HepG2 (cell line): ENCODE results near the gene CGB8. TPM values are rescaled to one million over a fixed set of nuclear protein-coding genes. Genes with fewer than 3 reads are reported as not detected.
A peak's percentile ranks its signal among the peaks of the same experiment; 100 is the strongest.

Experiments used
- ATAC-seq: fragments of 200-7000 bp; cut with Tn5 transposase; 3 replicates; pipeline ENCODE4 v1.9.1; 2020; ENCODE audit warnings: mild to moderate bottlenecking, moderate library complexity
- BruUV-seq: library from RNA; stranded (reverse); fragments of 400-500 nt; replicated peaks from 2 replicates; lab custom pipeline; 2021; lab: Mats Ljungman, UMichigan
- CTCF ChIA-PET: fragments of 300-600 bp; formaldehyde crosslinking; extraction: SDS; loops from one replicate; lab custom pipeline; 2021; ENCODE audit warnings: low total read pairs, inconsistent platforms, low intra/inter-chr PET ratio; lab: Yijun Ruan, JAX
- POLR2A ChIA-PET: fragments of 350-600 bp; sonication (Branson Sonifier 250); formaldehyde crosslinking; loops from one replicate; lab custom pipeline; 2020; ENCODE audit warnings: antibody characterized with exemption, inconsistent platforms; lab: Yijun Ruan, JAX
- DNase-seq: peaks from one replicate; pipeline ENCODE4 v3.0.0-alpha.2; 2015; ENCODE audit warnings: low spot score
- FAIRE-seq: peaks from 3 replicates; lab custom pipeline; 2011; peaks lifted over from hg19 to GRCh38; lab: Jason Lieb, UNC
- H2AFZ ChIP-seq: one replicate; pipeline ENCODE4 v1.6.1; 2011; ENCODE audit warnings: low read length, inconsistent platforms
- H3K27ac ChIP-seq: fragments of 300-600 bp; 3 replicates; pipeline ENCODE4 v1.8.0; 2011; ENCODE audit warnings: mixed run types, mild to moderate bottlenecking, mixed read lengths, low read length, inconsistent platforms; ENCODE audit not compliant: insufficient read depth; ENCODE audit errors: extremely low read length
- H3K27me3 ChIP-seq, 2 experiments: fragments of 200-600 bp in 1 of 2; 2 replicates in 1 of 2; 3 replicates in 1 of 2; pipeline versions ENCODE4 v1.6.0 to v1.8.0; 2011; ENCODE audit warnings: low read length in 2 of 2, mild to moderate bottlenecking in 2 of 2, moderate library complexity in 2 of 2, inconsistent platforms in 1 of 2; ENCODE audit not compliant: insufficient read depth in 2 of 2, control insufficient read depth in 1 of 2
- H3K36me3 ChIP-seq, 2 experiments: fragments of 200-600 bp in 1 of 2; replicated peaks in 1 of 2; 2 replicates in 1 of 2; 3 replicates in 1 of 2; pipeline versions ENCODE4 v1.5.1 to v1.8.0; 2011; ENCODE audit warnings: low read length in 2 of 2, inconsistent platforms in 1 of 2; ENCODE audit not compliant: insufficient read depth in 2 of 2, control insufficient read depth in 1 of 2
- H3K4me1 ChIP-seq: 2 replicates; pipeline ENCODE4 v1.5.1; 2012; ENCODE audit warnings: low read length, inconsistent platforms; ENCODE audit not compliant: insufficient read depth
- H3K4me2 ChIP-seq: 2 replicates; pipeline ENCODE4 v1.6.0; 2011; ENCODE audit warnings: low read depth, low read length, inconsistent platforms
- H3K4me3 ChIP-seq, 3 experiments: fragments of 200-600 bp in 1 of 3; sonication (generic), shearing (Covaris generic) in 1 of 3; replicated peaks in 1 of 3; 2 replicates each; pipeline ENCODE4 v1.5.1; 2011 to 2016; ENCODE audit warnings: low read length in 3 of 3, inconsistent platforms in 2 of 3, low read depth in 2 of 3, mild to moderate bottlenecking in 2 of 3, control low read depth in 1 of 3, mixed read lengths in 1 of 3; ENCODE audit not compliant: insufficient read depth in 1 of 3
- H3K79me2 ChIP-seq: one replicate; pipeline ENCODE4 v1.6.1; 2011; ENCODE audit warnings: low read length, inconsistent platforms; ENCODE audit not compliant: insufficient read depth
- H3K9ac ChIP-seq: 2 replicates; pipeline ENCODE4 v1.6.0; 2011; ENCODE audit warnings: mild to moderate bottlenecking, low read depth, low read length, inconsistent platforms; ENCODE audit not compliant: insufficient read depth
- H3K9me3 ChIP-seq: 2 replicates; pipeline ENCODE4 v1.5.1; 2012; ENCODE audit warnings: mild to moderate bottlenecking, low read length
- H4K20me1 ChIP-seq: 2 replicates; pipeline ENCODE4 v1.6.0; 2011; ENCODE audit warnings: inconsistent platforms, mild to moderate bottlenecking, low read length, moderate library complexity; ENCODE audit not compliant: insufficient read depth
- AGO2 ChIP-seq: fragments of 200-400 bp; formaldehyde crosslinking; optimal IDR thresholded peaks from 2 replicates; pipeline ENCODE3; 2017; ENCODE audit warnings: mild to moderate bottlenecking, low read depth, low read length, moderate library complexity
- ATF7 ChIP-seq, 2 experiments: fragments of 450-650 bp in 1 of 2; sonication (generic) in 1 of 2; formaldehyde crosslinking in 1 of 2; IDR thresholded peaks; 2 replicates each; pipeline versions ENCODE4 v1.4.0 to v1.6.1; 2016 to 2020; ENCODE audit warnings: antibody characterized with exemption in 1 of 2, mild to moderate bottlenecking in 1 of 2, missing genetic modification reagents in 1 of 2
- CREB1 ChIP-seq, 2 experiments: fragments of 450-650 bp in 1 of 2; IDR thresholded peaks; 2 replicates each; pipeline ENCODE4 v1.6.1; 2016 to 2017; ENCODE audit warnings: control low read depth in 1 of 2, mild to moderate bottlenecking in 1 of 2, missing compliant biosample characterization in 1 of 2, missing genetic modification characterization in 1 of 2
- MXD3 ChIP-seq: IDR thresholded peaks from 2 replicates; pipeline ENCODE4 v1.6.1; 2016; ENCODE audit warnings: mild to moderate bottlenecking, missing biosample characterization, missing genetic modification reagents
- NR3C1 ChIP-seq: sonication (generic); formaldehyde crosslinking; IDR thresholded peaks from 2 replicates; pipeline ENCODE4 v1.4.0; 2020; ENCODE audit warnings: missing genetic modification reagents
- POLR2G ChIP-seq: fragments of 200-400 bp; formaldehyde crosslinking; IDR thresholded peaks from 2 replicates; pipeline ENCODE4 v1.6.1; 2018; ENCODE audit warnings: mild to moderate bottlenecking, low read depth, low read length, moderate library complexity
- SNAPC5 ChIP-seq: sonication (generic); formaldehyde crosslinking; IDR thresholded peaks from 2 replicates; pipeline ENCODE4 v1.8.1; 2023; ENCODE audit warnings: mild to moderate bottlenecking, missing genetic modification reagents, borderline replicate concordance
- STAG1 ChIP-seq: sonication (generic); formaldehyde crosslinking; IDR thresholded peaks from 2 replicates; pipeline ENCODE4 v1.4.0; 2020; ENCODE audit warnings: missing genetic modification reagents
- ZBTB21 ChIP-seq: sonication (generic); formaldehyde crosslinking; IDR thresholded peaks from 2 replicates; pipeline ENCODE4 v1.4.0; 2020; ENCODE audit warnings: missing genetic modification reagents
- ZFP1 ChIP-seq: IDR thresholded peaks from 2 replicates; pipeline ENCODE4 v1.6.1; 2016
- ZNF563 ChIP-seq: sonication (generic); formaldehyde crosslinking; IDR thresholded peaks from 2 replicates; pipeline ENCODE4 v1.8.0; 2022; ENCODE audit warnings: mild to moderate bottlenecking, moderate library complexity, missing genetic modification reagents
- ZNF724P ChIP-seq: sonication (generic); formaldehyde crosslinking; IDR thresholded peaks from 2 replicates; pipeline ENCODE4 v1.8.0; 2022; ENCODE audit warnings: missing genetic modification reagents, borderline replicate concordance
- WGBS: methylation state at CpG from one replicate; pipeline ENCODE4 v1.1.6; 2017; ENCODE audit warnings: low lambda C conversion rate; 5-methylcytosine and 5-hydroxymethylcytosine counted together
- in situ Hi-C: cut with HindIII; loops from 2 replicates; pipeline ENCODE4 v1.10.0; 2017; ENCODE audit warnings: low pct_unique_long_range_greater_than_20kb; ENCODE audit not compliant: extremely low pct_ligation_motif_present
- intact Hi-C: fragments of 100-400 bp; cut with micrococcal nuclease; formaldehyde crosslinking; loops from one replicate; pipeline ENCODE4 v1.10.0; 2022; ENCODE audit not compliant: unreplicated experiment
- polyA plus RNA-seq, 8 experiments: library from polyadenylated mRNA; depleted of rRNA in 3 of 8; stranded (reverse) in 7 of 8; unstranded in 1 of 8; fragments of >200 nt; fragmentation: Illumina TruSeq in 4 of 8; extraction: Trizol in 4 of 8; gene quantifications; 2 replicates each; pipeline versions ENCODE4 v1.2.1 to v1.2.3, GENCODE V29; 2011 to 2016; ENCODE audit warnings: low read depth in 4 of 8, missing spikeins in 1 of 8, mixed read lengths in 1 of 8; ENCODE audit not compliant: insufficient read depth in 1 of 8
- total RNA-seq, 5 experiments: library from RNA; depleted of rRNA; stranded (reverse); fragments of >200 nt; fragmentation: Illumina TruSeq; extraction: Trizol; gene quantifications; 2 replicates each; pipeline ENCODE4 v1.2.3, GENCODE V29; 2016; ENCODE audit warnings: low read depth in 1 of 5
- TF ChIP-seq, protein P1 (sequence below): sonication (generic); formaldehyde crosslinking; IDR thresholded peaks from 2 replicates; pipeline ENCODE4 v1.4.0; 2020; ENCODE audit warnings: low read depth, mild to moderate bottlenecking, missing genetic modification reagents
- TF ChIP-seq, protein P2 (sequence below), 2 experiments: fragments of 450-650 bp in 1 of 2; sonication (generic) in 1 of 2; formaldehyde crosslinking; IDR thresholded peaks; 2 replicates each; pipeline versions ENCODE4 v1.5.0 to v1.8.0; 2020 to 2022; ENCODE audit warnings: mild to moderate bottlenecking in 1 of 2, missing genetic modification reagents in 1 of 2

The CGB8 gene
- total and polyA plus RNA-seq, 2 of the 13 experiments (the other 11 are each of a cell fraction or from before 2014, with no cell fraction given) = not detected

DNA sequence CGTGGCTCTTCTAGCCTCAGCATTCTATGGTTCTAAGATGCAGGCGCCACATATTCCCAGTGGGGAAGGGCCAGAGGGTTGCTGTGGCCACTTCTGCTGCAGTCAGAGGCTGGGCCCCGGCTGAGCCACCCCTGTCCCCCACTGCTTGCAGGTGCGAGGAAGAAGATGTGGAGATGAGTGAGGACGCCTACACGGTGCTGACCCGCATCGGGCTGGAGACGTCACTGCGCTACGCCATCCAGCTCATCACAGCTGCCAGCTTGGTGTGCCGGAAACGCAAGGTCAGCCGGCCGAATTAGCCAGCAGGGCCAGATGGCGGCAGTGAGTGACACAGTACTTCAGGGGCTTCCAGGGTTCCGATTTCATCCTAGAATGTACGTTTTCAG lies 34.0 kb downstream of the CGB8 start:
- Histone ChIP-seq H3K36me3 (peaks cover 8 to 46% of the 10 kb centered on the region in 2 experiments; a peak in 4 of 5 replicates), H3K27me3 (peaks cover 0 to 3% of the 10 kb centered on the region in 2 experiments; a peak in 1 of 5 replicates), H4K20me1 (no peaks in the 10 kb centered on the region), H2AFZ (no peak overlapping the region), H3K4me3 (no peak overlapping the region), H3K27ac (no peak overlapping the region), H3K4me1 (peaks cover 16% of the 10 kb centered on the region), H3K4me2 (no peak overlapping the region), H3K79me2 (no peaks in the 10 kb centered on the region), H3K9ac (no peak overlapping the region), H3K9me3 (no peaks in the 10 kb centered on the region)
- intact Hi-C loops = no loop called here
- 95% methylated on average over 18 of the region's 18 CpGs for WGBS
- POLR2A ChIA-PET = no interaction called here
- TF ChIP-seq MXD3 (CRISPR knock-in tag) = no peak
- 0 out of 2 replicates have a peak, but pooled peaks have one; percentile 11 for TF ChIP-seq POLR2G
- TF ChIP-seq, protein P1, sequence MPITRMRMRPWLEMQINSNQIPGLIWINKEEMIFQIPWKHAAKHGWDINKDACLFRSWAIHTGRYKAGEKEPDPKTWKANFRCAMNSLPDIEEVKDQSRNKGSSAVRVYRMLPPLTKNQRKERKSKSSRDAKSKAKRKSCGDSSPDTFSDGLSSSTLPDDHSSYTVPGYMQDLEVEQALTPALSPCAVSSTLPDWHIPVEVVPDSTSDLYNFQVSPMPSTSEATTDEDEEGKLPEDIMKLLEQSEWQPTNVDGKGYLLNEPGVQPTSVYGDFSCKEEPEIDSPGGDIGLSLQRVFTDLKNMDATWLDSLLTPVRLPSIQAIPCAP (CRISPR knock-in tag) = no peak
- ATAC-seq (no peak), FAIRE-seq (no peak), DNase-seq (no peak)
- CTCF ChIA-PET = no interaction called here
- in situ Hi-C loops = no loop called here
- BruUV-seq = no TSS peak

GRCh38 chr19:49014123-49014869 lies 34.6 kb downstream of the CGB8 start:
- no peak for FAIRE-seq
- POLR2A ChIA-PET = no interaction called here
- TF ChIP-seq ZFP1 (no peak), AGO2 (peak; percentile 53), STAG1 (CRISPR knock-in tag) (no peak), NR3C1 (no peak), SNAPC5 (CRISPR knock-in tag) (no peak), ATF7 (IDR thresholded peaks at IDR 0.05) (peak; percentile 62; the same call in 1 of the 2 replicates), ATF7 (CRISPR knock-in tag; IDR thresholded peaks at IDR 0.05) (no peak), ZNF724P (CRISPR knock-in tag) (no peak), ZBTB21 (no peak), CREB1 (IDR thresholded peaks at IDR 0.05) (peak; percentile 50; the same call in 1 of the 2 replicates), CREB1 (CRISPR knock-in tag; IDR thresholded peaks at IDR 0.05) (no peak), ZNF563 (CRISPR knock-in tag) (no peak), POLR2G (0 out of 2 replicates have a peak, but pooled peaks have one; percentile 14)
- TF ChIP-seq, protein P2, sequence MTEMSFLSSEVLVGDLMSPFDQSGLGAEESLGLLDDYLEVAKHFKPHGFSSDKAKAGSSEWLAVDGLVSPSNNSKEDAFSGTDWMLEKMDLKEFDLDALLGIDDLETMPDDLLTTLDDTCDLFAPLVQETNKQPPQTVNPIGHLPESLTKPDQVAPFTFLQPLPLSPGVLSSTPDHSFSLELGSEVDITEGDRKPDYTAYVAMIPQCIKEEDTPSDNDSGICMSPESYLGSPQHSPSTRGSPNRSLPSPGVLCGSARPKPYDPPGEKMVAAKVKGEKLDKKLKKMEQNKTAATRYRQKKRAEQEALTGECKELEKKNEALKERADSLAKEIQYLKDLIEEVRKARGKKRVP (CRISPR knock-in tag; IDR thresholded peaks at IDR 0.05) = no peak

More at GRCh38 chr19:49014123-49014869, 34.6 kb downstream of the CGB8 start:
- no peak overlapping the region for H3K4me2 ChIP-seq
- in situ Hi-C loops = no loop called here
- peaks cover 16% of the 10 kb centered on the region for H3K4me1 ChIP-seq
- H3K36me3 ChIP-seq = peaks cover 9 to 50% of the 10 kb centered on the region in 2 experiments; a peak in 4 of 5 replicates
- no peak for ATAC-seq
- no peaks in the 10 kb centered on the region for H3K9me3 ChIP-seq
- H3K79me2 ChIP-seq = no peaks in the 10 kb centered on the region
- H3K4me3 ChIP-seq = no peak overlapping the region
- peaks cover 0 to 3% of the 10 kb centered on the region in 2 experiments; a peak in 1 of 5 replicates for H3K27me3 ChIP-seq
- H3K9ac ChIP-seq = no peak overlapping the region
- no peak overlapping the region for H2AFZ ChIP-seq
- intact Hi-C loops = no loop called here
- no peak for DNase-seq
- H3K27ac ChIP-seq = no peak overlapping the region
- 98% methylated on average over 29 of the region's 32 CpGs for WGBS
- CTCF ChIA-PET = no interaction called here
- no TSS peak for BruUV-seq
- no peaks in the 10 kb centered on the region for H4K20me1 ChIP-seq
